ENCODE results near the gene LRRC43.
"Not testable (repeated sequence)": the region's sequence is repeated elsewhere in the genome, so short reads cannot be mapped to it uniquely, and the experiment has no call there.

Gene LRRC43

GRCh38 chr12:122158700-122159285, 24.1 kb upstream of the LRRC43 start:
- no peak for DNase-seq

- DNase-seq: no peak
Measured at GRCh38 chr12:122159882-122160281, 23.0 kb upstream of the LRRC43 start.

GRCh38 chr12:122160761-122161160, 22.2 kb upstream of the LRRC43 start:
- no peak for DNase-seq

- DNase-seq: no peak
Measured at GRCh38 chr12:122161682-122162081, 21.2 kb upstream of the LRRC43 start.

- no peak for DNase-seq
Measured at GRCh38 chr12:122162976-122163375, 19.9 kb upstream of the LRRC43 start.

- DNase-seq: no peak
Measured at GRCh38 chr12:122166422-122167349, 16.2 kb upstream of the LRRC43 start.

- DNase-seq: no peak
Measured at GRCh38 chr12:122167356-122167925, 15.5 kb upstream of the LRRC43 start.

GRCh38 chr12:122168492-122168891, 14.4 kb upstream of the LRRC43 start:
- DNase-seq: no peak

GRCh38 chr12:122171399-122171798, 11.5 kb upstream of the LRRC43 start:
- DNase-seq: no peak

- DNase-seq: no peak
Measured at GRCh38 chr12:122172262-122172939, 10.5 kb upstream of the LRRC43 start.

GRCh38 chr12:122174155-122174845, 8.6 kb upstream of the LRRC43 start, which contains the start of gene IL31:
Gene IL31 (minus strand): TSS chr12:122174221. CDS start chr12:122174172, 49 bp downstream.
- no peak for DNase-seq

- DNase-seq: not testable (repeated sequence)
Measured at GRCh38 chr12:122176473-122176872, 6.5 kb upstream of the LRRC43 start.

GRCh38 chr12:122183588-122183940, 641 bp downstream of the LRRC43 start:
- no peak for DNase-seq

GRCh38 chr12:122184517-122184916, 1.6 kb downstream of the LRRC43 start:
- DNase-seq: no peak

- no peak for DNase-seq
Measured at GRCh38 chr12:122185079-122185478, 2.2 kb downstream of the LRRC43 start.

- no peak for DNase-seq
Measured at GRCh38 chr12:122185494-122186082, 2.7 kb downstream of the LRRC43 start.

GRCh38 chr12:122187466-122187865, 4.5 kb downstream of the LRRC43 start:
- no peak for DNase-seq

- DNase-seq: no peak
Measured at GRCh38 chr12:122189626-122190475, 6.9 kb downstream of the LRRC43 start.

GRCh38 chr12:122190842-122191668, 8.1 kb downstream of the LRRC43 start:
- no peak for DNase-seq

- no peak for DNase-seq
Measured at GRCh38 chr12:122192441-122192840, 9.5 kb downstream of the LRRC43 start.
